IPS-20b (cell line): Measurements from ENCODE around the gene URGCP.

Source experiments
- H3K27ac ChIP-seq: one replicate; pipeline ENCODE4 v1.5.1; 2013; ENCODE audit warnings: low read length
- H3K27me3 ChIP-seq: 2 replicates; pipeline ENCODE4 v1.6.1; 2013; ENCODE audit warnings: mild to moderate bottlenecking, low read length, inconsistent platforms; ENCODE audit not compliant: insufficient read depth
- H3K36me3 ChIP-seq: 2 replicates; pipeline ENCODE4 v1.6.1; 2013; ENCODE audit warnings: low read depth, mild to moderate bottlenecking, inconsistent platforms, low read length, moderate library complexity; ENCODE audit not compliant: insufficient read depth
- H3K4me1 ChIP-seq: 2 replicates; pipeline ENCODE4 v1.6.1; 2013; ENCODE audit warnings: mild to moderate bottlenecking, control low read depth, inconsistent platforms, low read length, moderate library complexity; ENCODE audit not compliant: insufficient read depth
- H3K4me3 ChIP-seq: 2 replicates; pipeline ENCODE4 v1.5.1; 2013; ENCODE audit warnings: mild to moderate bottlenecking, low read length, inconsistent platforms
- H3K9ac ChIP-seq: 2 replicates; pipeline ENCODE4 v1.6.1; 2013; ENCODE audit warnings: low read depth, mild to moderate bottlenecking, inconsistent platforms, low read length, moderate library complexity
- H3K9me3 ChIP-seq: 2 replicates; pipeline ENCODE4 v1.6.1; 2013; ENCODE audit warnings: mild to moderate bottlenecking, low read depth, low read length, inconsistent platforms; ENCODE audit not compliant: insufficient read depth

The URGCP gene

GRCh38 chr7:43884209-43884608 is 22.2 kb downstream of the URGCP start:
- 0 out of 2 replicates have a peak, but pooled peaks cover 3% of the 10 kb centered on the region for H3K4me1 ChIP-seq
- no peak overlapping the region for H3K4me3 ChIP-seq
- no peak overlapping the region for H3K27ac ChIP-seq
- H3K9me3 ChIP-seq = no peaks in the 10 kb centered on the region
- peaks cover 25% of the 10 kb centered on the region for H3K36me3 ChIP-seq
- H3K9ac ChIP-seq = no peak overlapping the region
- no peaks in the 10 kb centered on the region for H3K27me3 ChIP-seq

- no peak overlapping the region for H3K9ac ChIP-seq
- H3K4me1 ChIP-seq = 0 out of 2 replicates have a peak, but pooled peaks cover 3% of the 10 kb centered on the region
- no peak overlapping the region for H3K4me3 ChIP-seq
- H3K27me3 ChIP-seq = no peaks in the 10 kb centered on the region
- H3K9me3 ChIP-seq = no peaks in the 10 kb centered on the region
- H3K27ac ChIP-seq = no peak overlapping the region
- peaks cover 51% of the 10 kb centered on the region for H3K36me3 ChIP-seq
Measured at GRCh38 chr7:43880596-43880995, 25.8 kb downstream of the URGCP start.

GRCh38 chr7:43879477-43879876 is 26.9 kb downstream of the URGCP start:
- no peak overlapping the region for H3K9ac ChIP-seq
- no peak overlapping the region for H3K27ac ChIP-seq
- no peaks in the 10 kb centered on the region for H3K9me3 ChIP-seq
- H3K36me3 ChIP-seq = peaks cover 51% of the 10 kb centered on the region
- no peak overlapping the region for H3K4me3 ChIP-seq
- no peaks in the 10 kb centered on the region for H3K27me3 ChIP-seq
- 0 out of 2 replicates have a peak, but pooled peaks cover 3% of the 10 kb centered on the region for H3K4me1 ChIP-seq

GRCh38 chr7:43878867-43879266 is 27.5 kb downstream of the URGCP start:
- Histone ChIP-seq H3K27me3 (no peaks in the 10 kb centered on the region), H3K4me3 (no peak overlapping the region), H3K4me1 (0 out of 2 replicates have a peak, but pooled peaks cover 3% of the 10 kb centered on the region), H3K36me3 (peaks cover 51% of the 10 kb centered on the region), H3K9ac (no peak overlapping the region), H3K9me3 (no peaks in the 10 kb centered on the region), H3K27ac (no peak overlapping the region)

GRCh38 chr7:43877968-43878864 is 28.2 kb downstream of the URGCP start:
- Histone ChIP-seq H3K4me3 (no peak overlapping the region), H3K27ac (no peak overlapping the region), H3K9ac (no peak overlapping the region), H3K4me1 (0 out of 2 replicates have a peak, but pooled peaks cover 3% of the 10 kb centered on the region), H3K36me3 (peaks cover 51% of the 10 kb centered on the region), H3K9me3 (no peaks in the 10 kb centered on the region), H3K27me3 (no peaks in the 10 kb centered on the region)

- Histone ChIP-seq H3K27me3 (no peaks in the 10 kb centered on the region), H3K4me1 (peaks cover 4% of the 10 kb centered on the region; the same call in 1 of the 2 replicates), H3K4me3 (no peak overlapping the region), H3K36me3 (peaks cover 51% of the 10 kb centered on the region), H3K9ac (no peak overlapping the region), H3K27ac (no peak overlapping the region), H3K9me3 (no peaks in the 10 kb centered on the region)
Measured at GRCh38 chr7:43876976-43877745, 29.2 kb downstream of the URGCP start.

- Histone ChIP-seq H3K9me3 (no peaks in the 10 kb centered on the region), H3K27me3 (no peaks in the 10 kb centered on the region), H3K9ac (no peak overlapping the region), H3K4me3 (no peak overlapping the region), H3K27ac (no peak overlapping the region), H3K36me3 (peaks cover 47% of the 10 kb centered on the region), H3K4me1 (peaks cover 10% of the 10 kb centered on the region; the same call in 1 of the 2 replicates)
Measured at GRCh38 chr7:43876241-43876640, 30.2 kb downstream of the URGCP start.

GRCh38 chr7:43873300-43873699 is 33.1 kb downstream of the URGCP start:
- Histone ChIP-seq H3K4me3 (no peak overlapping the region), H3K4me1 (peaks cover 12% of the 10 kb centered on the region; the same call in 1 of the 2 replicates), H3K27me3 (no peaks in the 10 kb centered on the region), H3K9me3 (no peaks in the 10 kb centered on the region), H3K36me3 (peaks cover 26% of the 10 kb centered on the region), H3K9ac (no peak overlapping the region), H3K27ac (no peak overlapping the region)

- H3K9ac ChIP-seq = no peak overlapping the region
- H3K36me3 ChIP-seq = peaks cover 25% of the 10 kb centered on the region
- H3K27ac ChIP-seq = no peak overlapping the region
- H3K4me1 ChIP-seq = peaks cover 13% of the 10 kb centered on the region; the same call in 1 of the 2 replicates
- no peak overlapping the region for H3K4me3 ChIP-seq
- no peaks in the 10 kb centered on the region for H3K9me3 ChIP-seq
- H3K27me3 ChIP-seq = no peaks in the 10 kb centered on the region
Measured at GRCh38 chr7:43872406-43873110, 33.8 kb downstream of the URGCP start.

GRCh38 chr7:43871064-43871463 is 35.3 kb downstream of the URGCP start:
- H3K4me3 ChIP-seq = no peak overlapping the region
- peaks cover 24% of the 10 kb centered on the region for H3K36me3 ChIP-seq
- H3K9ac ChIP-seq = no peak overlapping the region
- no peaks in the 10 kb centered on the region for H3K27me3 ChIP-seq
- H3K4me1 ChIP-seq = peaks cover 13% of the 10 kb centered on the region; the same call in 1 of the 2 replicates
- no peak overlapping the region for H3K27ac ChIP-seq
- no peaks in the 10 kb centered on the region for H3K9me3 ChIP-seq

GRCh38 chr7:43870316-43870715 is 36.1 kb downstream of the URGCP start:
- no peak overlapping the region for H3K9ac ChIP-seq
- H3K27me3 ChIP-seq = no peaks in the 10 kb centered on the region
- no peak overlapping the region; the same call in 1 of the 2 replicates for H3K4me3 ChIP-seq
- no peak overlapping the region for H3K27ac ChIP-seq
- no peaks in the 10 kb centered on the region; the same call in 1 of the 2 replicates for H3K9me3 ChIP-seq
- H3K4me1 ChIP-seq = peaks cover 13% of the 10 kb centered on the region; the same call in 1 of the 2 replicates
- peaks cover 23% of the 10 kb centered on the region for H3K36me3 ChIP-seq
